ENCODE measurements around the gene FAM200B.

FAM200B gene

DNA sequence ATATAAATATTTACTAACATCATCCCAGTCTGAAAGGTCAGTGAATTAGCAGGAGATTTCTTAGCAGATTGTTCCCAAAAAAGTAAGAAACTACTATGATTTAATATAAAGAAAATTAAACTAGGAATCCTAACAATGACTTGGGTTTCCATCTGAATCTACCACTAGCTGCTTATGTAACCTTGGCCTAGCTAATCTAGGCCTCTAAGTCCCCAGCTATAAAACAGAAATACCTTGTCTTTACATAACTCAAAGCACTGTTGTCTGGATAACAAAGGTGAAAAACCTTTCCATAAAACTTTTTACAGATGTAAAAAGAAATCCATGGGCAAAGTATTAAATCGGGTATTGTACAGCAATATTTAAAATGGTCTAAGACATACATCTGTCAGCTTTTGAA is 29.4 kb upstream of the FAM200B start:
- TF ChIP-seq, protein P1, sequence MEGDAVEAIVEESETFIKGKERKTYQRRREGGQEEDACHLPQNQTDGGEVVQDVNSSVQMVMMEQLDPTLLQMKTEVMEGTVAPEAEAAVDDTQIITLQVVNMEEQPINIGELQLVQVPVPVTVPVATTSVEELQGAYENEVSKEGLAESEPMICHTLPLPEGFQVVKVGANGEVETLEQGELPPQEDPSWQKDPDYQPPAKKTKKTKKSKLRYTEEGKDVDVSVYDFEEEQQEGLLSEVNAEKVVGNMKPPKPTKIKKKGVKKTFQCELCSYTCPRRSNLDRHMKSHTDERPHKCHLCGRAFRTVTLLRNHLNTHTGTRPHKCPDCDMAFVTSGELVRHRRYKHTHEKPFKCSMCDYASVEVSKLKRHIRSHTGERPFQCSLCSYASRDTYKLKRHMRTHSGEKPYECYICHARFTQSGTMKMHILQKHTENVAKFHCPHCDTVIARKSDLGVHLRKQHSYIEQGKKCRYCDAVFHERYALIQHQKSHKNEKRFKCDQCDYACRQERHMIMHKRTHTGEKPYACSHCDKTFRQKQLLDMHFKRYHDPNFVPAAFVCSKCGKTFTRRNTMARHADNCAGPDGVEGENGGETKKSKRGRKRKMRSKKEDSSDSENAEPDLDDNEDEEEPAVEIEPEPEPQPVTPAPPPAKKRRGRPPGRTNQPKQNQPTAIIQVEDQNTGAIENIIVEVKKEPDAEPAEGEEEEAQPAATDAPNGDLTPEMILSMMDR (IDR thresholded peaks at IDR 0.05; ENCODE audit: low read depth, low read length, missing control alignments): no peak
- no peak for DNase-seq (ENCODE audit: low read depth)
- no peak overlapping the region; the same call in 1 of the 2 replicates for H3K4me3 ChIP-seq (ENCODE audit: low read depth, low read length)

DNA sequence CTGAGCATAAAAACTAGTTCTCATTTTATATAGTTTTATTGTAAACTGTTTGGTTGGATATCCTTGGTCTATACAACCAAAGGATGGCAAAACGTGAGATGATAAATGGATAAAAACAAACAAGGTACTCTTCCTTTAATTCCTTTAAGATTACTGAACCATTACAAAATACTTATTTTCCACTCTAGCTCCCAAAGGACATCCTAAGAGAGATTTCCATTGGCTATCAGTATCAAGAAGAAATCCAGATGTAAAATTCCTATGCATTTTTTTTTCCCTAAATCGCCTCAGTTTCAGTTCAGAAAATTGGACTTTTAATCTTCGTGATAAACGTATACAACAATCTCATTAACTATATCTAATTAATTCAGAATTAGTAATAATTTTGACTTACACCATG is 28.8 kb upstream of the FAM200B start:
- TF ChIP-seq, protein P1 (IDR thresholded peaks at IDR 0.05; ENCODE audit: low read depth, low read length, missing control alignments): no peak
- H3K4me3 ChIP-seq (ENCODE audit: low read depth, low read length): peak overlapping the region; percentile 93; the same call in 1 of the 2 replicates
- DNase-seq (ENCODE audit: low read depth): no peak

DNA sequence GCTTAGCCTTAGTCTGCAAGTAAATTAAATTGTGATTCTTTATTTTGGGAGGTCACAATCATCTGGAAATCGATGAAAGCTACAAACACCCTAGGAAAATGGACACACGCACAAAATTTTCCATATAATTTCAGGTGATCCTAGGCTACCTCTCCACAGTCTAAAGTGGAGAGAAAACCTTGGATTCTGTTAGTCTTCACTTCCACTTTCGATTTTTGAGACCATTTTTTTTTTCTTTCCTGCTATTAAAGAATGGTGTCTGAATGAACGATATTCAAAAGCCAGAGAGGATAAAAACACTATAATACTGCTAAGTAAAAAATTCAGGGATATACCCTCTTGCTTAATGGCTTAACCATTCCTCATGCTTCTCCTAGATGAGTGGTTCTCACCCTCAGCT is 28.2 kb upstream of the FAM200B start:
- TF ChIP-seq, protein P1 (IDR thresholded peaks at IDR 0.05; ENCODE audit: low read depth, low read length, missing control alignments): no peak
- H3K4me3 ChIP-seq (ENCODE audit: low read depth, low read length): peak overlapping the region; percentile 93
- DNase-seq (ENCODE audit: low read depth): no peak

DNA sequence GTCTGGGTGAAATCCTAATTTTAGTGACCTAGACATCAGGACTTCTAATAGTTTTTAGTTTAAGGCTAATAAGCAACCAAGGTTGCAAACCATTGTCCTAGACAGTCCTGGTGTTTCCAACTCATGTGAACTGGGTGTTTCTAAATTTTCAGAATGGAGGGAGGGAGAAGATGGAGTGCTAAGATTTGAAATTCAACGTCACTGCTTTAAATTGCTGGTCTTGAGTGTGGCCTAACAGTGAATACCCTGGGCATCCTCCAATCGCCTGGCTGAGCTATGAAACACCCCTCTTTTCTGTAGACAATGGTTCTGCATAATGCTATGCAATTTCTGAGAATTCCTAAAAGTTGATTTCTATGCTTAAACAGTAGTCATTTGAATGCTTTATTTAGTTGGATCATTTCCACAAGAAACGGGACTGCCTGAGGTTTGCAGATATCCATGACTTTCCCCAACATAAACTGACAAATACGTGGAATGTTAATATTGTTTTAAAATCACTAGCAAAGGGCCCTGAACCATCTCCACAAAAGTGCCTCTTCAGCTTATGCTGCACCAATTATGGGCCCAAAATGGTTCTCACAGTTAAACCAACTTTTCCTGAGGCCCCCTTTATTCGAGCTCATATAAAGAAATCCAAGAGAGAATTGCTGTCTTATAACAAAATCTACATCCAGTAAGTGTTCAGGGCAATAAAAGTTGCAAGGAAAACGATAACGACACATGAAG is 27.6 kb upstream of the FAM200B start:
- TF ChIP-seq, protein P1 (IDR thresholded peaks at IDR 0.05; ENCODE audit: low read depth, low read length, missing control alignments): no peak
- DNase-seq (ENCODE audit: low read depth): no peak
- H3K4me3 ChIP-seq (ENCODE audit: low read depth, low read length): peak overlapping the region; percentile 93

DNA sequence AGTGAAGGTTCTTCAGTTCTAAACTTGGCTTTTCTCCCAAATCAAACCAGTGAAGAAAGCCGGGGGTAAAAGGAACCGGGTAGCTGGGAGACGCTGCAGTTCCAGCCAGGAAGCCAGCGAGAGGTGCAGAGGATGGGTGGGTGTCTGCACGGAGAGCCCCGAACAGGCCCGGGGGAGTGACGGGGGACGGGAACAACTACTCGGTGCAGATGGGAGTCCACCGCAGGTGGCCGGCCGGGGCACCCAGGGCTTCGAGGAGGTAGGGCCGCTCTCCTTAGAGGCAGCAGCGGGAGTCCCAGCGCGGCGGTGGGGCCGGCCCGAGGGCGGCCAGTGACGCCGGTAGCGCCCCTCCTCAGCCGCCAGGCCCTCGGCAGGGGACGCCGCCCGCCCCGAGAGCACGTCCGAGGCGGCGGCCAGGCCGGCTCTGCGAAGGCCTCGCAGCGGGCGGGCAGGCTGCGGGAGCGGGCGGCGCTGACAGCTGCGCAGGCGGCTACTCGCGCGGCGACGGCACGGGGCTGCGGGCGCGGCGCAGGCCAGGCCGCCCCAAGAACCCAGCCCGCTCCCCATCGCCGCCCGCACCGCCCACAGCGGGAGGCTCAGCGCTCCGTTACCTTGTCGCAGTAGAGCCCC is 26.9 kb upstream of the FAM200B start:
- no peak for DNase-seq (ENCODE audit: low read depth)
- TF ChIP-seq, protein P1 (IDR thresholded peaks at IDR 0.05; ENCODE audit: low read depth, low read length, missing control alignments): no peak
- H3K4me3 ChIP-seq (ENCODE audit: low read depth, low read length): peak overlapping the region; percentile 93

DNA sequence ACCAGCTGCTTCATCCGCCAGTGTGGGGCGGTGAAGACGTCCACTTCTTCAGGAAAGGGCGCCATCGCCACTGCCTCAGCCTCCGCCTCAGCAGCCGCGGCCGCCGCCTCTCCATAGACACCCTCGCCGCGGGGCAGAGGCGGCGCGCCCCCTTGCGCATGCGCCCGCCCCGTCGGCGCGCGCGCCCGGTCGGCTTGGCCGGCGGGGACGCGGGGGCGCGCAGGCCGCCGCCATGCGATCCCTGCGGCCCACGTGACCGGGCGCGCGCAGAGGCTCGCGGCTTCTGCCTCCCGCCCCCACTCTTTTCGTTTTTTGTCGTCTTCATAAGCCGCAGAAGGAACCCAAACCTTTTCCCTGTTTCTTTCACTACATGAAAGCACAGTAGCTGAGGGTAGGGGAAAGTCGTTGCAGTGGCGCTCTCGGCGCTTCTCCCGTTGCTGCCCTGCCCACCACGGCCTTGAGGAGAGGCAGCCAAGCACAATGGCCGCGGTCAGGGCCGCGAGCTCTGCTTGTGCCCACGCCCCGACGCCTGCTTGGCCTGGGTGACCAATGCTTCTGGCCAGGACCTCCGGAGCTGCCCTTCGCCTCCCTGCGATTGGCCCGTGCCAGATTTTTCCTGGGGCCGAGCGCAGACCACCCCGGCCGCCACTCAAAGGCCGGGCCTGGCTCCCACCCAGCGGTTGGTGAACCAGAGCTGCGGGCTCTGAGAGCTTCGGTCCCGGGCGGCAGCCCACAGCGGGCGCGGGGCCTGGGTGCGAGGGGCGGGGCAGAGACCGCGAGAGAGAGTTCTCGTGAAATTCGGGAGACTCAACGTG is 26.2 kb upstream of the FAM200B start, which contains the start of gene FBXL5:
FBXL5 (minus strand) TSS at position 135 of the 815 bp plus-strand sequence; CDS start at position 65, 70 bp downstream.
- TF ChIP-seq, protein P1 (IDR thresholded peaks at IDR 0.05; ENCODE audit: low read depth, low read length, missing control alignments): no peak
- H3K4me3 ChIP-seq (ENCODE audit: low read depth, low read length): peak within 1 kb of the TSS; percentile 93
- peak; percentile 70 for DNase-seq (ENCODE audit: low read depth)

All from GM12864 (cell line).